Activated T-cell treated with anti-CD3 and anti-CD28 coated beads, Interleukin-2, amount 50 U/mL, for 1 hour (primary cell): ENCODE measurements around the gene RNASE3.
A peak's percentile ranks its signal among the peaks of the same experiment; 100 is the strongest.
"Not testable (repeated sequence)": the region's sequence is repeated elsewhere in the genome, so short reads cannot be mapped to it uniquely, and the experiment has no call there.

Source experiments
- DNase-seq: peaks from one replicate; pipeline ENCODE4 v3.0.0-alpha.2; 2020

RNASE3 gene

GRCh38 chr14:20891126-20891825 is at the start of gene RNASE3:
TSS of gene RNASE3 (plus strand) at chr14:20891385. CDS start at chr14:20891687, 302 bp downstream.
- not testable (repeated sequence) for DNase-seq

- no peak for DNase-seq
These were observed 44.6 kb upstream of the RNASE3 start for GRCh38 chr14:20846560-20846959.

GRCh38 chr14:20848316-20848954 is 42.8 kb upstream of the RNASE3 start:
- no peak for DNase-seq

DNA sequence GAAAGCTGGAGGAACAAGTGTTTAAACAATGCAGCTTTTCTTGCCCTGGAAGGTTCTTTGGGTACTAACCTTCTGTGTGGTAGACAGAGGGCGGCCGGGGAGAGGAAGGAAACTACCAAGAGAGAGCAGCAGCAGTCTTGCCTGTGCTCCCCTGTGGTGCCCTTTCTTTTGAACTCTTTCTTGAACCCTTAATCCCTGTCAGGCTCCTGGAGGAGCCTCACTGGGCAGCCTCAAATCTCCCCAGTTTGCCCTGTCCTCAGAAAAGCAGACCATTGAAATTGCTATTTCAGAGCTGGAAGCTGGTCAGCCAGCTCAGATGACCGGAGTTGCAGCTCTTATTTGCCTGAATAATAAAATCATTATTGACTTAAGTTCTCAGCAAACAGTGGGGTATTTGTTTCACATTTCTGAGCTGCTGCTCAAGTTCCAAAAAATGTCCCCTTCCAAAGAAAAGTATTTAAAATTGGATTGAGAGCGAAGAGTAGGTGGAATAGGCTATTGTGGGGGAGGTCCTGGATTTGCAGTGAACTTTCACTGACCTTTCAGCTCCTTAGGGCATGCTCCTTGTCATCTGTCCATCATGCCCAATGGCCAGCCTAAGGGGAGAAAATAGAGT is 42.1 kb upstream of the RNASE3 start:
- no peak for DNase-seq

GRCh38 chr14:20853042-20853441 is 38.1 kb upstream of the RNASE3 start:
- no peak for DNase-seq

GRCh38 chr14:20855652-20856291 is 35.4 kb upstream of the RNASE3 start:
- peak; percentile 27 for DNase-seq

GRCh38 chr14:20857207-20857606 is 34.0 kb upstream of the RNASE3 start:
- no peak for DNase-seq

GRCh38 chr14:20857630-20858261 is 33.4 kb upstream of the RNASE3 start:
- DNase-seq: peak; percentile 67

GRCh38 chr14:20866194-20866593 is 25.0 kb upstream of the RNASE3 start:
- no peak for DNase-seq

DNA sequence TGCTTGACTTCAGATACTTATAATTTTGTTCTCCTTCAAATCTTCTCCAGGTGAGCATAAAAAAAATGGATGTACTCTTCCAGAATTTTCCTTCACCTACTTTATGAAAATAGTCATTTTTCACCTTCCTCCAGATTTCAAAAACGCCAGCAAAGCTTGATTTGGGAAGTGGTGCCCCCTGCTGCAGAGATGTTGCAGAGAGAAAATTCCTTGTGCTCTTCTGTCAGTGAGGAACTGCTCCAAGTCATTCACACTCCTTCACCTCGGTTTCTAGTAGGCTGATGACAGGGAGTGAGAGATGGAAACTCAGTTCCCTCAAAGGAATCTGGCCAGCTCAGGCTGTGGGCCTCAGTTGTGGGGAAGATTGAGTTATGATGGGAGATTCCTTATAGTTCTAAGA is 24.2 kb upstream of the RNASE3 start:
- DNase-seq: no peak

DNA sequence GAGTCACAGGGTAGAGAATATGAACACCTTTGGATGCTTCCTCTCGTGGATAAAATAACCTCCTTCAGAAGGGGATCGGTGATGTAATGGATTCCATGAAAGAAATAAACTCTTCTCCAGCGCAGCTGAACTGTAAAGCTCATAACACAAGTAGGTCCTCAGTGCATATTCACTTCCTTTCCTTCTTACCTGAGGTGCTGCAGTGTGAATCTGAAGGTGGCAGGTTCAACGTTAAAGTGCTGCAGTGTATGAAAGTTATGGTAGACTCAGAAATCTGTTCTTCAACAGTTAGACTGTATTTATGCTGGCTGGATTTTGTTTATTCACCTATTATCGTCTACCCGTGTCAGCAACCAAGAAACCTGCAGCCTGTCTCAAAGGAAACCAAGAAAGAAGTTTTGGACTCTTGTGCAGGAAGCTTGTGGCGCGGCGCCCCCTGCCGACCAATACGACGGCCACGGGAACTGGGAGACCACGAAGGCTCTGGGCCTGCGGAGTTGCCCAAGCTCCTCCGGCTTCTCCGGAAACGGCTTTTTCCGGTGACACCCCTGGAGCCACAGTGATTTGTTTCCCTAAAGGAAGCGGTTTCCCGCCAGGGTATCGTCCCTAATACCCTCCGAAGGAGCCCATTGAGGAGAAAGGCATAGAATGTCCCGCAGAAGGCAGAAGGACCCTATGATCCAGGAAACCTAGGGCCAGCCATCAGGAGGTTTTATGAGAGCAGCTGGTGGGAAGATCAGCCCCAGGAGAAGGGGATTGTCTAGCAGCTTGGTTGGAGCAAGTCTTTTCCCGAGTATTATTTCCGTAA is 17.6 kb upstream of the RNASE3 start:
- DNase-seq: peak; percentile 77

DNA sequence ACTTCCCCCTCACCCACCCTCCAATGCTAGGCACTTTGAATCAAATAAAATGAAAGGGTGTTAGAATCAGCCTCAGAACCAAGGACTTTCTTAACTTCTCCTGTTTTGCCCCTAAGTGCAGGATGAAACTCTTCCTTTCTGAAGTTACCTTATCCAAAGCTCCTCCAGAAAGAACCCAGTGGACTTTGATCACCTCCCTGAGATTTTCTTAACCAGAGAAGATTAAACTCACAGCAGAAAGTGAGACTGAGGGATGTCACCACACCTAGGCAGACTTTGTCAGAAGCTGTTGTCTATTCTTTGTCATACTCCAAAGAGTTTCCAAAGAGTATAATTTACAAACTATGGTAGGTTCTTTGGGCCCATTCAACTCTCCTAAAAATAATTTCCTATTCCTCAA is 14.2 kb upstream of the RNASE3 start:
- no peak for DNase-seq

DNA sequence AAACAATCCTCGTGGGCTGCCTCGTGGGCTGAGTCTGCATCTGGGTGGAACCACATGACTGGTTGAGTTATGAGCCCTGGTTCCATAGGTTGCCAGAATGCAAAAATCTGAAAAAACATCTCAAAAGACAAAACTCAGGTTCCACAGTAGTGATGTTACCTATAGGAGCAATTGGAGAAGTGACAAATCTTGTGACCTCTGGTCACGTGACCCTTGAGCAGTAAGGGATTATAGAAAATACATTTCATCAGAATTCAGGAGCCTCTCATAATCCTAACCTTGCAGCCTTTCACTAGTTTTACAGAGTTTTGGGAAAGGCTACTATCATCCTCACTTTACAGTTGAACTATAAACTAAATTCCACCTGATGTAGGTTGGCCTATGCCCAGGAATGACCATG is 12.5 kb upstream of the RNASE3 start:
- no peak for DNase-seq

DNA sequence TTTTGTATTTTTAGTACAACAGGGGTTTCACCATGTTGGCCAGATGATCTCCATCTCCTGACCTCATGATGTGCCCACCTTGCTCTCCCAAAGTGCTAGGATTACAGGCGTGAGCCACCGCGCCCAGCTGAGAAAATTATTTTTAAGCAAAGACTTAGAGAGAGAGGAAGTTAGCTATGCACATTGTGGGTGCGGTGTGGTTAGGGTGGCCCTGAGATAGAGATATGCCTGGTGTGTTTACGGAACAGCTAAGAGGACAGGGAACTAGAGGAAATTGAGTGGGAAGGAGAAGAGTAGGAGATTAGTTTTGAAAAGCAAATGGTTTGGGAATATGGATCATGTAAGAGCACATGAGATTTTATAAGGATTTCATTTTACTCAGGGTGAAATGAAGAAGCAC is 10.0 kb upstream of the RNASE3 start:
- DNase-seq: not testable (repeated sequence)

GRCh38 chr14:20882787-20883186 is 8.4 kb upstream of the RNASE3 start:
- DNase-seq: not testable (repeated sequence)

DNA sequence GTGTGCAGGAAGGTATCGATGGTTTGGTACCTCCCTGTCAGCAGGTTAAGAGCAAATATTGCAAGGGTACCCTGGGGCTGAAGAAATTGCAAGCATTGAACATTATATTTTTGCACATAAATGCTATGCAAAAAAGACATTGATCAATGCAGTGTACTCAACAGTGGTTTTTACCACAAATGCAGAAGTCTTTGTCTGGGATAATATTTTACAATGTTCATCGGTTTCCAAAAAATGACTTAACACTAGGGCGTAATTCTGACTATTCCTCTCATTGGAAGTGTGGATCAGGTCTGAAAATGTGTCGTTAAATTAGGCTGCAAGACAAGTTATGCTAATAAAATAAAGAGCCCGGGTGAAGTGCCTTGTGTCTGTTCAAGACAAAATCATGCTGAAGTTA is 2.8 kb upstream of the RNASE3 start:
- DNase-seq: not testable (repeated sequence)

DNA sequence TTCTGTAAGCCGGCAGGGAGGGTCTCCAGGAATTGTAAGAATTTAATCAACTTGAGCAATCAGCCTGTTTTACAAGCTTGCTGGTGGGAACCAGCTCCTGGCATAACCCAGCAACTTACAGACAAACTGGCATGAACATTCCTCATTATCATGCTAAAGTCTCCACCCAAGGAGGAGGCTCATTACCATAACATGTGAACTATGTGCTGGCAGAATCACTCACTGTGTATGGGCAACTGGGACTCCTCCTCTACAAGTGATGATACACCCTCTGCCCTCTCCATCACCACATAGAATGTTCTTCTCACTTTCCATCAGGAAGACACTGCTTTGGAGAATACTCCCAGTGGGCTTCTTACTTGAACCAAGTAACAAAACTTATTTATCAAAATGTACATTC is 4.1 kb downstream of the RNASE3 start:
- DNase-seq: not testable (repeated sequence)

DNA sequence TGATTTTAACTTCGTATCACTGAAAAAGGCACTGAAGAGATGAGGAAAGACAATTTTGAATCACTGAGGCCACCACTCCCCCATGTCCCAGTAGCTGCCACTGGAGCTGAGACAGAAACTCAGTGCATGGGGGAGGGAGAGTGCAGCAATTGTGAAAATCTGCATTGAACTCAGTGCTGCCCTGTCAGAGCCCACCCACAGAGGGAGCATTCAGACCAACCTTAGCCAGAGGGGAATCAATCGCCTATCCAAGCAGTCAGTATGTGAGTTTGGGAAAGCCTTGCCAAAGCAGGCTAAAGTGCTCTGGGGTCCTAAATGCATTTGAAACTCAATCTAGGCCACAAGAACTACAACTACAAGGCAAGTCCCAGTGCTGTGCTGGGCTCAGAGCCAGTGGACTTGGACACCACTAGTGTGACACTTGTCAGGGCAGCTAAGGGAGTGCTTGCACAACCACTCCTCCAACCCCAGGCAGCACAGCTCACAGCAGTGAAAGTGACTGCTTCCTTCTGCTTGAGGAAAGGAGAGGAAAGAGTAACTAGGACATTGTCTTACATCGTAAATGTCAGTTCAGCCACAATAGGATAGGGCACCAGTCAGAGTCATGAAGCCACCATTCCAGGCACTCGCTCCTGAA is 13.3 kb downstream of the RNASE3 start:
- no peak for DNase-seq

DNA sequence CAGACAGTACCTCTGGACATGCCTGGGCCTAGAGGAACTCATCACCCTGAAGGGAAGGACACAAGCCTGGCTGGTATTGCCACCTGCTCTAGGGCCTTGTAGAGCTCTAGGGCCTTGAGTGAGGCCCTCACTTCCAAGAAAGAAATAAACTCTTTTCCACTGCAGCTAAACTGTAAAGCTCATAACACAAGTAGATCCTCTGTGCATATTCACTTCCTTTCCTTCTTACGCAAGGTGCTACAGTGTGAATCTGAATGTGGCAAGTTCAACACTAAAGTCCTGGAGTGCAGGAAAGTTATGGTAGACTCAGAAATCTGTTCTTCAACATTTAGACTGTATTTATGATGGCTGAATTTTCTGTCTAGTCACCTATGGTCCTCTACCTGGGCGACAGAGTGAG is 14.5 kb downstream of the RNASE3 start:
- DNase-seq: no peak

DNA sequence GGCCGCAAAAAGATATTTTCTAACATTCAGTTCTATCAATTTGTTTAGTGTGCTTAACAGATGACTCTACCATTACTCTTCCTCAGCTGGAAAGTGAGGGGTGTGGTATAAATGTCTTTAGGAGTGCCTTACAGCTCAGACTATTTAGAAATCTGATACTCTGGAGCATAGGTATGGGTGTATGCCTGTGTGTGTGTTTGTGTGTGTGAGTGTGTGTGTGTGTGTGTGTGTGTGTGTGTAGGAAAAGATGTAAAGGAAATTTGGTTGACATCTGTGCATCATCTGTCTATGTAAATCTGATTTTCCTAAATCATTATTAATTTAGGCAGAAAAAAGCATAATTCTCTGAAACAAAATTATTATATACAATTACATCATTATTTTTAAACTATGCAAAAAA is 16.0 kb downstream of the RNASE3 start:
- no peak for DNase-seq

DNA sequence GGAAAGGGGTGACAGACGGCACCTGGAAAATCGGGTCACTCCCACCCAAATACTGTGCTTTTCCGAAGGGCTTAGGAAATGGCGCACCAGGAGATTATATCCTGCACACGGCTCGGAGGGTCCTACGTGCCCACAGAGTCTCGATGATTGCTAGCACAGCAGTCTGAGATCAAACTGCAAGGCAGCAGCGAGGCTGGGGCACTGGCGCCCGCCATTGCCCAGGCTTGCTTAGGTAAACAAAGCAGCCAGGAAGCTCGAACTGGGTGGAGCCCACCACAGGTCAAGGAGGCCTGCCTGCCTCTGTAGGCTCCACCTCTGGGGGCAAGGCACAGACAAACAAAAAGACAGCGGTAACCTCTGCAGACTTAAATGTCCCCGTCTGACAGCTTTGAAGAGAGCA is 19.6 kb downstream of the RNASE3 start:
- not testable (repeated sequence) for DNase-seq
